Hepatocyte (in vitro differentiated cells): Measurements from ENCODE around the gene MSH5. TPM values are rescaled to one million over a fixed set of nuclear protein-coding genes. Genes with fewer than 3 reads are reported as not detected.

Source experiments
- DNase-seq: peaks from one replicate; pipeline ENCODE4 v3.0.0-alpha.2; 2016; ENCODE audit warnings: low spot score
- H2AFZ ChIP-seq: fragments of 200-600 bp; sonication (generic); 2 replicates; pipeline ENCODE4 v1.6.0; 2016; ENCODE audit warnings: antibody characterized with exemption, mild to moderate bottlenecking
- H3K27ac ChIP-seq: fragments of 200-600 bp; sonication (generic); 2 replicates; pipeline ENCODE4 v1.5.1; 2016; ENCODE audit warnings: mild to moderate bottlenecking
- H3K27me3 ChIP-seq: fragments of 200-600 bp; sonication (generic); 2 replicates; pipeline ENCODE4 v1.6.1; 2016
- H3K36me3 ChIP-seq: fragments of 200-600 bp; sonication (generic); replicated peaks from 2 replicates; pipeline ENCODE4 v1.5.1; 2016; ENCODE audit warnings: low read depth; ENCODE audit not compliant: insufficient read depth
- H3K4me1 ChIP-seq: fragments of 200-600 bp; sonication (generic); 2 replicates; pipeline ENCODE4 v1.5.1; 2016; ENCODE audit warnings: mild to moderate bottlenecking, moderate library complexity; ENCODE audit not compliant: insufficient read depth
- H3K4me2 ChIP-seq: fragments of 200-600 bp; sonication (generic); 2 replicates; pipeline ENCODE4 v1.6.0; 2016
- H3K4me3 ChIP-seq: fragments of 200-600 bp; sonication (generic); 2 replicates; pipeline ENCODE4 v1.5.1; 2016; ENCODE audit warnings: mild to moderate bottlenecking
- H3K79me2 ChIP-seq: fragments of 200-600 bp; sonication (generic); 2 replicates; pipeline ENCODE4 v1.6.0; 2017; ENCODE audit warnings: mild to moderate bottlenecking
- H3K9me2 ChIP-seq: fragments of 200-600 bp; sonication (generic); replicated peaks from 2 replicates; pipeline ENCODE4 v1.6.0; 2017; ENCODE audit warnings: mild to moderate bottlenecking; ENCODE audit not compliant: insufficient read depth
- H3K9me3 ChIP-seq: fragments of 200-600 bp; sonication (generic); 2 replicates; pipeline ENCODE4 v1.5.1; 2016; ENCODE audit warnings: low read depth, mild to moderate bottlenecking
- H4K20me1 ChIP-seq: fragments of 200-600 bp; sonication (generic); 2 replicates; pipeline ENCODE4 v1.6.0; 2016; ENCODE audit warnings: mild to moderate bottlenecking; ENCODE audit not compliant: insufficient read depth, poor library complexity, severe bottlenecking
- EZH2 ChIP-seq: fragments of 200-600 bp; sonication (generic); IDR thresholded peaks from 2 replicates; pipeline ENCODE4 v1.6.1; 2016; ENCODE audit warnings: antibody characterized with exemption, mild to moderate bottlenecking, borderline replicate concordance
- EZH2phosphoT487 ChIP-seq: fragments of 200-600 bp; sonication (generic); IDR thresholded peaks from one replicate; pipeline ENCODE4 v1.6.1; 2018; ENCODE audit warnings: antibody characterized with exemption, mild to moderate bottlenecking, low read depth, moderate library complexity; ENCODE audit not compliant: unreplicated experiment, severe bottlenecking
- WGBS: methylation state at CpG from one replicate; pipeline ENCODE4 v1.1.6; 2016; ENCODE audit warnings: low lambda C conversion rate; ENCODE audit errors: missing lambda C conversion rate; 5-methylcytosine and 5-hydroxymethylcytosine counted together
- polyA plus RNA-seq: library from polyadenylated mRNA; unstranded; fragments of >200 nt; fragmentation: Nextera tagmentation; extraction: Ambion mirVana; gene quantifications from 2 replicates; pipeline ENCODE4 v1.2.1, GENCODE V29; 2016
- total RNA-seq: library from RNA; depleted of rRNA; stranded (reverse); fragments of >200 nt; gene quantifications from 2 replicates; pipeline ENCODE4 v1.2.3, GENCODE V29; 2014
- TF ChIP-seq, protein P1 (sequence below): fragments of 200-600 bp; sonication (generic); IDR thresholded peaks from 2 replicates; pipeline ENCODE4 v1.5.1; 2016; ENCODE audit warnings: antibody characterized with exemption, mild to moderate bottlenecking; ENCODE audit not compliant: poor library complexity

Gene MSH5
- total and polyA plus RNA-seq, 2 experiments from 2014 or later, result 4.9 to 6.4 TPM

DNA sequence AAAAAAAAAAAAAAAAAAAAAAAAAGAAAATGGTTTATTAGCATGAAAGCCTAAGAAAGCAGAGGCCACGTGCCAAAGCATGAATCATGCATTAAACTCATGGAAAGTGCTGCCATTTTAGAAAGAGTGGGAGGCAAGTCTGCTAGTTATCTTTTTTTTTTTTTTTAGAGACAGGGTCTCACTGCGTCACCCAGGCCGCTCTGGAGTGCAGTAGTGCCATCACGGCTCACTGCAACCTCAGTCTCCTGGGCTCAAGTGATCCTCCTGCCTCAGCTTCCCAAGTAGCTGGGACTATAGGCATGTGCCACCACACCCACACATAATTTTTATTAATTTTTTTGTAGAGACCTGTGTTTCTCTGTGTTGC, 32.2 kb downstream of the MSH5 start:
- Histone ChIP-seq H2AFZ (no peak overlapping the region), H3K4me2 (no peak overlapping the region), H3K4me1 (peaks cover 13% of the 10 kb centered on the region), H3K4me3 (no peak overlapping the region), H3K27me3 (no peaks in the 10 kb centered on the region), H4K20me1 (no peaks in the 10 kb centered on the region), H3K36me3 (no peaks in the 10 kb centered on the region), H3K9me2 (no peaks in the 10 kb centered on the region), H3K79me2 (no peaks in the 10 kb centered on the region), H3K27ac (no peak overlapping the region), H3K9me3 (no peaks in the 10 kb centered on the region)
- DNase-seq, result no peak
- WGBS, result 89% methylated on average over 4 of the region's 4 CpGs
- no peak for TF ChIP-seq EZH2phosphoT487
- TF ChIP-seq EZH2, result no peak
- TF ChIP-seq, protein P1, sequence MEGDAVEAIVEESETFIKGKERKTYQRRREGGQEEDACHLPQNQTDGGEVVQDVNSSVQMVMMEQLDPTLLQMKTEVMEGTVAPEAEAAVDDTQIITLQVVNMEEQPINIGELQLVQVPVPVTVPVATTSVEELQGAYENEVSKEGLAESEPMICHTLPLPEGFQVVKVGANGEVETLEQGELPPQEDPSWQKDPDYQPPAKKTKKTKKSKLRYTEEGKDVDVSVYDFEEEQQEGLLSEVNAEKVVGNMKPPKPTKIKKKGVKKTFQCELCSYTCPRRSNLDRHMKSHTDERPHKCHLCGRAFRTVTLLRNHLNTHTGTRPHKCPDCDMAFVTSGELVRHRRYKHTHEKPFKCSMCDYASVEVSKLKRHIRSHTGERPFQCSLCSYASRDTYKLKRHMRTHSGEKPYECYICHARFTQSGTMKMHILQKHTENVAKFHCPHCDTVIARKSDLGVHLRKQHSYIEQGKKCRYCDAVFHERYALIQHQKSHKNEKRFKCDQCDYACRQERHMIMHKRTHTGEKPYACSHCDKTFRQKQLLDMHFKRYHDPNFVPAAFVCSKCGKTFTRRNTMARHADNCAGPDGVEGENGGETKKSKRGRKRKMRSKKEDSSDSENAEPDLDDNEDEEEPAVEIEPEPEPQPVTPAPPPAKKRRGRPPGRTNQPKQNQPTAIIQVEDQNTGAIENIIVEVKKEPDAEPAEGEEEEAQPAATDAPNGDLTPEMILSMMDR, result no peak

DNA sequence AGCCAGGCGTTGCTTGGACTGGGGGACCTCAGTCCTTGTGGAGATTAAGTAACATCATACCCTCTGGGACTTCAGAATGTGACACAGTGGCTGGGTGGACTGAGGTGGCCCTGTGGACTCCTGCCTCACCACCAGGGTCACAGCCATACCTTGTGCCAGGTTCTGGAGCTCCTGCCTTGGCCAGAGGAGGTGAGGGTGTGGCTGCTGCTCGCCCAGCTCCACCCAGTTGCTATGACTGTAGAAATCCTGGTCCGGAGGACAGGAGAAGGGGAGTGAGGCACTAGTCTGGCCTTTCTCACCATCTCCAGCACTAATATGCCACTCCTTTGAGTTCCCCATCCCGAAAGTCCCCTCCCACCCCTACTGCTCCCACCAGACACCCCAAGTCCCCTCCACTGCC, 35.4 kb downstream of the MSH5 start:
- no peak overlapping the region for H3K27ac ChIP-seq
- no peaks in the 10 kb centered on the region for H3K9me2 ChIP-seq
- no peaks in the 10 kb centered on the region for H3K36me3 ChIP-seq
- peaks cover 27% of the 10 kb centered on the region for H3K4me1 ChIP-seq
- no peak overlapping the region for H3K4me2 ChIP-seq
- H3K79me2 ChIP-seq, result no peaks in the 10 kb centered on the region
- peak; percentile 45 for DNase-seq
- no peaks in the 10 kb centered on the region for H3K27me3 ChIP-seq
- no peak overlapping the region for H2AFZ ChIP-seq
- WGBS, result 76% methylated on average over 4 of the region's 4 CpGs
- no peaks in the 10 kb centered on the region for H4K20me1 ChIP-seq
- TF ChIP-seq EZH2, result no peak
- H3K4me3 ChIP-seq, result no peak overlapping the region
- H3K9me3 ChIP-seq, result no peaks in the 10 kb centered on the region

DNA sequence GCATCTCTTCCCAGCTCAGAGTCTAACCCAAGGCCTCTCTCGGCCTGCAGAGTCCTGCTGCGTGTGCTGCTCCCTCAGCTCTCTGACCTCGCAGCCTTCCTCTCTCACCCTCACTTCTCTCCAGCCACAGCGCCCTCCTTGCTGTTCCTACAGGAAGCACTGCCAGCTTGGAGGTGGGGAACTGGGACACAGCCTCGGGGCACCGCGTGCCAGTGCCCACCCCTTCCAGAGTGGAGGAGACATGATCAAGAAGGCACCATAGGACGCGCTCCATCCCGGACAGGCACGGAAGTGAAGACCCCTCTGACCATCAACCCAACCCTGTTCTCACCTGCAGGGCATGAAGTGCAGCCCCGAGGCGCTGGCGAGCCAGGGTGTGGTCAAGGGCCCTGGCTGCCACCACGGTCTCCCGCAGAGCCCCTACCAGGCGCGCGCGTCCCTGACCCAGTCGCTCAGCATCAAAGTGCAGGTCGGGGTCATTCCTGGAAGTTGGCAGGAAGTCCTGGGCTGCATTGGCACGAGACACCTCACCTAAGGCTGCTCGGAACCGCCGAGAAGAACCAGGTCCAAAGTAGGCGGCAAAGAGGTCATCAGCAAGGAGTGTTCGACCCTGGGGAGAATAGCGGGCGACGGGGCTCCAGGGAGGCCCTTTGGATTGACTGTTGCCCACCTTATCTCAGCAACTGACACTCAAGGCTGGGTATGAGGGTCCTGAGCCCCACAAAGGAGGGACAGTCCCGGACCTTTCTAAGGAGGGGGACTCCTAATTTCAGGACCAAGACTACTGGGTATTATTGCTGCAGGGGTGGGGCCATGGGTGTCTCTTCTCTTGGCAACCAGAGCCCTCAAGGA, 36.1 kb downstream of the MSH5 start:
- Histone ChIP-seq H3K9me2 (no peaks in the 10 kb centered on the region), H3K4me2 (peak overlapping the region; percentile 62), H3K27me3 (no peaks in the 10 kb centered on the region), H4K20me1 (no peaks in the 10 kb centered on the region), H3K4me1 (peaks cover 27% of the 10 kb centered on the region), H3K4me3 (no peak overlapping the region), H3K79me2 (no peaks in the 10 kb centered on the region), H2AFZ (no peak overlapping the region), H3K27ac (peak overlapping the region; percentile 93), H3K36me3 (no peaks in the 10 kb centered on the region), H3K9me3 (no peaks in the 10 kb centered on the region)
- TF ChIP-seq EZH2 (no peak), EZH2phosphoT487 (no peak)
- TF ChIP-seq, protein P1, result no peak
- 97% methylated on average over 32 of the region's 32 CpGs for whole genome bisulfite sequencing
- DNase-seq, result peak; percentile 5

DNA sequence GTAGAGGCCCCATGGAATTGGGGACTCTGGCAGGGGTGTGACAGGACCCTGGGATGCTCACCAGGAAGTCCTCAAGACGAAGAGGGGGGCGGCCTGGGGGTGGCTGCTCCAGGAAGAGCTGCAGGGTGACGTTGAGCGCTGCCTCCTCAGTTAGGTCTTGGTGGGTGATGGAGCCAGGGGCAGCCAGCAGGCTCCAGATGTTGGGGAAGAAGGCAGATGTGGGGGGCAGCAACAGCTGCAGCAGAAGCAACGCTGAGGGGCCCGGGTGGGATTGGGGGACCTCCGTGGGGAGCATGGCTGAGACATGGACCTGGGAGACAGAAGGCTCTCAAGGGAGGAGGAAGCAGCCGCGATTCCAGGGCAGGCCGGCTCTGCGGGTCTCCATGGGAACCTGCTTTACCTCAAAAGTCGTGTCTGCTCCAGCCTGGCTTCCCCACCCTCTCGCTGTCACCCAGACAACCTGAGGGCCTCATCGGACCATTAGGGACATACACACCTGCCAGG, 36.7 kb downstream of the MSH5 start:
- no peak overlapping the region for H3K4me3 ChIP-seq
- 60% methylated on average over 11 of the region's 14 CpGs for WGBS
- no peak for TF ChIP-seq EZH2phosphoT487
- no peak for TF ChIP-seq EZH2
- TF ChIP-seq, protein P1, result no peak
- H3K4me2 ChIP-seq, result peak overlapping the region; percentile 62
- H3K27me3 ChIP-seq, result no peaks in the 10 kb centered on the region
- H2AFZ ChIP-seq, result no peak overlapping the region
- no peaks in the 10 kb centered on the region for H3K36me3 ChIP-seq
- peaks cover 27% of the 10 kb centered on the region for H3K4me1 ChIP-seq
- DNase-seq, result no peak
- no peaks in the 10 kb centered on the region for H3K9me2 ChIP-seq
- peak overlapping the region; percentile 93 for H3K27ac ChIP-seq
- no peaks in the 10 kb centered on the region for H3K9me3 ChIP-seq
- no peaks in the 10 kb centered on the region for H4K20me1 ChIP-seq
- no peaks in the 10 kb centered on the region for H3K79me2 ChIP-seq
